Endometrium (tissue), 2 donors: ENCODE data around the gene APBB3.

Experiments
- FAIRE-seq: peaks from 2 replicates; lab custom pipeline; 2012; peaks lifted over from hg19 to GRCh38; lab: Jason Lieb, UNC
- donor health status: control.
- donor health status: control.

APBB3 gene

GRCh38 chr5:140575309-140575708 lies 10.9 kb upstream of the APBB3 start:
- FAIRE-seq: no peak

GRCh38 chr5:140574165-140574564 lies 9.8 kb upstream of the APBB3 start:
- no peak for FAIRE-seq

DNA sequence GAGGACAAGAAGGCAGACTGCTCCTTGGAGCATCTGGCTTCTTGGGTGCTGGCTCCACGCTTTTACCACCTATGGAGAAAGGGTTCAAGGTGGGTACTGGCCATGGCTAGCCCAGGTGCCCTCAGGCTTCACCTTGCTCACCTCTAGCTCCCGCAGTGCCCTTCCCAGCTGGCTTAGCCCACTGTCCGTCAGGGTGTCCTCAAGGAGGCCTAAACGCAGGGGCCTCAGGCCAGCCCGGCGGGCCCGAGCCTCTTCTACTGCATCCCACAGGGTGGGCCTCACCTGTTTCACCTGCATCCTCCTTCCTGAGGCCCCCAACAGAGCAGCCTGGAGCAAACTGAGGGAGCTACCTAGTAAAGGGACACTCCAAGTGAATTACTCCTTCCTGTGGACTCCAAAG lies 9.3 kb upstream of the APBB3 start:
- FAIRE-seq: no peak

DNA sequence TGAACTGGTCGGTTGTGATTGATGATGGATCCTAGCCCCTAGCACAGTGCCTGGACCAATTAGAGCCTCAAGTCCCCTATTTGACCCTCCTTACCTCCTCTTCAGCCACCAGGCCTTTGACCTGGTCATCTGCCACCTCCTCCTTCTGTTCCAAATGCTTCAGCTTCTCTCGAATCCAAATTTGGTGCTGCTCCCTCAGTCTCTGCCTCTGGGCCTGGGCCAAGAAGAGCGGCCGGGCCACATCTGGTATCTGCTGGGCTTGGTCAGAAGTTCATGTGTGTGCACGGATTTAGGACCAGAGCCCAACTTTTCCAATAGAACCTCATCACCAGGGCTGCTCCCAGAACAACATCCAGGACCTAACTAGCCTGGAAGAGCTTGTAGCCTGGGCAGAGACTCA lies 6.7 kb upstream of the APBB3 start:
- FAIRE-seq: no peak

- FAIRE-seq: no peak
Observed at GRCh38 chr5:140570488-140570887, 6.1 kb upstream of the APBB3 start.

DNA sequence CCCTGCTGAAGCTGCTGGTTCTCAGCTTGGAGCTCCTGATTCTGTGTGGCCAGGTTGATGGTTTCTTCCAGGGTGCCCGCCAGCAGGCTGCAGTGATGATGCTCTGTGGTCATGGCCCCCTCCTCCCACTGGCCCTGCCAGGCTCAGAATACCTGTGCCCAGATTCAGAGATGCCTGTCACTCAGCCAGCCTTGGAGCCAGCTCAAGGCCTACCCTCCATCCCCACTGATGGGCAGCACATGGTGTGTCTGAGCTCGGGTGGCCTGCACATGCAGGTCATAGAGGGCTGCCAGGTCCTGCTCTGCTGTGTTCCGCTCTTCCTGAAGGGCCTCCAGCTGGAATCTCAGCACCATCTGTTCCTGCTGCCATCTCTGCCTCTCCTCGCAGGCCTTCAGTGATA lies 5.7 kb upstream of the APBB3 start:
- no peak for FAIRE-seq

DNA sequence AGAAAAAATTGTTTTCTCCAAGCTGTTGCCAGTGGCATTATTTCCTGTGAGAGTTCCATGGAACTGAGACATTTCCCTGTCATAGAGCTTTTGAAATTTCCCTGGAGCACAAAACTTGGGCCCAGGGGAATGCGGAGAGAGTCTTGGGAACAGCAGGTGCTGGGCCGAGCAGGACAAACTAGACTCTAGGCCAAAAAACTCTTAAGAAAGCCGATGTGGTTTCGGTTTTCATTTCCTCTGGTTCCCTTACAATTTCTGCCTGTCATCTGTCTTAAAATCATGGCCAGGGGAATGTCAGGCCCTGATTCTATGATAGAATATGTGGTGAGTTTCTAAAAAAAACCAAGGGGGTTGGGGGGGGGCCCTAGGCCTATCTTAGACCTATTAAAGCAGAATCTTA lies 4.8 kb upstream of the APBB3 start:
- FAIRE-seq: no peak

GRCh38 chr5:140568443-140569063 lies 4.2 kb upstream of the APBB3 start:
- FAIRE-seq: no peak

DNA sequence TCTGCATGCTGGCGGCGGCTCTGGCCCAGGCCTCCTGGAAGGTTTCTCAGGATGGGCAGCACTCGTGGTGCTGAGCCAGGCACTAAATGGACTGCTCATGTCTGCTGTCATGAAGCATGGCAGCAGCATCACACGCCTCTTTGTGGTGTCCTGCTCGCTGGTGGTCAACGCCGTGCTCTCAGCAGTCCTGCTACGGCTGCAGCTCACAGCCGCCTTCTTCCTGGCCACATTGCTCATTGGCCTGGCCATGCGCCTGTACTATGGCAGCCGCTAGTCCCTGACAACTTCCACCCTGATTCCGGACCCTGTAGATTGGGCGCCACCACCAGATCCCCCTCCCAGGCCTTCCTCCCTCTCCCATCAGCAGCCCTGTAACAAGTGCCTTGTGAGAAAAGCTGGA lies 3.5 kb upstream of the APBB3 start:
- no peak for FAIRE-seq

DNA sequence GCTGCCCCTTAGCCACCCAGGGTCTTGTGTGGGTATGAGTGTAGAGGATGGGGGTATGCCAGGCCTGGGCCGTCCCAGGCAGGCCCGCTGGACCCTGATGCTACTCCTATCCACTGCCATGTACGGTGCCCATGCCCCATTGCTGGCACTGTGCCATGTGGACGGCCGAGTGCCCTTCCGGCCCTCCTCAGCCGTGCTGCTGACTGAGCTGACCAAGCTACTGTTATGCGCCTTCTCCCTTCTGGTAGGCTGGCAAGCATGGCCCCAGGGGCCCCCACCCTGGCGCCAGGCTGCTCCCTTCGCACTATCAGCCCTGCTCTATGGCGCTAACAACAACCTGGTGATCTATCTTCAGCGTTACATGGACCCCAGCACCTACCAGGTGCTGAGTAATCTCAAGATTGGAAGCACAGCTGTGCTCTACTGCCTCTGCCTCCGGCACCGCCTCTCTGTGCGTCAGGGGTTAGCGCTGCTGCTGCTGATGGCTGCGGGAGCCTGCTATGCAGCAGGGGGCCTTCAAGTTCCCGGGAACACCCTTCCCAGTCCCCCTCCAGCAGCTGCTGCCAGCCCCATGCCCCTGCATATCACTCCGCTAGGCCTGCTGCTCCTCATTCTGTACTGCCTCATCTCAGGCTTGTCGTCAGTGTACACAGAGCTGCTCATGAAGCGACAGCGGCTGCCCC lies 2.9 kb upstream of the APBB3 start:
- no peak for FAIRE-seq

GRCh38 chr5:140566665-140567064 lies 2.3 kb upstream of the APBB3 start:
- FAIRE-seq: no peak

DNA sequence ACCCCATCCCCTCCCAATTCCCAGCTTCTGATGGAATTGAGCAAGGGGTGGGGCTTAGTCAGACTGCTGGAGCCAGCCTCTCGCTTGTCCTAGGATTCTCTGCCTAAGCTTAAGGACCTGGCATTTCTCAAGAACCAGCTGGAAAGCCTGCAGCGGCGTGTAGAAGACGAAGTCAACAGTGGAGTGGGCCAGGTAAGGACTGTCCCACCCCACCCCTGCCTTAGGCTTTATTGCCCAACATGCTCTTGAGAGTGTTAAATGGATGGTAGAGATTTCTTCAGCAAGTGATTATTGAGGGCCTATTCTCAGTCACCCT lies 1.3 kb upstream of the APBB3 start:
- no peak for FAIRE-seq

- no peak for FAIRE-seq
Observed at GRCh38 chr5:140565024-140565779, 804 bp upstream of the APBB3 start.

DNA sequence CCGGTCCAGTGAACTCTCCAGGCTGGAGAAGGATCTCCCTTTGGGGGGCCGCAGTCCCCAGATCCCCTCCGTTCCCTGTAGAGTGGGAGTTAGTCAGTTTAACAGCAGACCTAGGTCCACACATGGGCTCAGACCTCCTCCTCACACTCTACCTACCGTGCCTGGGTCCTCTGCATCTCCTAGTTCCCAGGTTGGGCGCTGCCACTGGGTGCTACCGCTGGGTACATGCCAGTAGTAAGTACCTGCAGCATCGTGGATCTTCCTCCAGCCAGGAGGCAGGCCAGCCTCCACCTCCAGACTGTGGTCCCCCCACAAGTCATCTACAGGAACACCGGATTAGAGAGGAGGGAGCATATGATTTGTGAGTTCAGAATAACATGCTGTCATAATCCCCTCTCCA lies 802 bp downstream of the APBB3 start:
- no peak for FAIRE-seq

GRCh38 chr5:140561753-140562523 lies 2.5 kb downstream of the APBB3 start:
- no peak for FAIRE-seq

DNA sequence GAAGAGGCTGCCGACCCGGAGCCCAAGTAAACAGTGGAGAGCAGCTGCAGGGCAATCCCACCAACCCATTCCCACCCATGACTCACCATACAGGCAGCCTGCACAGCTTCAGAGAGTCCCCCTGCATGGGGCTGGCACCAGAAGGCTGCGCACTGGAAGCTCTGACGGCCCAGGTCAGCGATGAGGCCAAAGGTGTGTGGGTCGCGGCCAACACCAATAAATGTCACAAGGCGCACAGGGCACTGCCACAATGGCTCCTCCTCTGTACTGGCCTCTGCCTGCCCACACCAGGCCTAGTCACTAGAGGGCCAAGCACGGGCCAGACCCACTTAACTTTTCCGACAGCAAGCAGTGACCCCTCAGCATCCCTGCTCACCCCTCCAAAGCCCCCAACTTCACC lies 4.2 kb downstream of the APBB3 start:
- no peak for FAIRE-seq

- no peak for FAIRE-seq
Observed at GRCh38 chr5:140558542-140558941, 5.9 kb downstream of the APBB3 start.

GRCh38 chr5:140557965-140558364 lies 6.4 kb downstream of the APBB3 start:
- FAIRE-seq: no peak

- no peak for FAIRE-seq
Observed at GRCh38 chr5:140557136-140557805, 7.1 kb downstream of the APBB3 start, which contains the start of gene SRA1. TSS of gene SRA1 (minus strand) at chr5:140557473. CDS start at chr5:140557452, 21 bp downstream.

- no peak for FAIRE-seq
Observed at GRCh38 chr5:140556438-140556837, 8.0 kb downstream of the APBB3 start.

DNA sequence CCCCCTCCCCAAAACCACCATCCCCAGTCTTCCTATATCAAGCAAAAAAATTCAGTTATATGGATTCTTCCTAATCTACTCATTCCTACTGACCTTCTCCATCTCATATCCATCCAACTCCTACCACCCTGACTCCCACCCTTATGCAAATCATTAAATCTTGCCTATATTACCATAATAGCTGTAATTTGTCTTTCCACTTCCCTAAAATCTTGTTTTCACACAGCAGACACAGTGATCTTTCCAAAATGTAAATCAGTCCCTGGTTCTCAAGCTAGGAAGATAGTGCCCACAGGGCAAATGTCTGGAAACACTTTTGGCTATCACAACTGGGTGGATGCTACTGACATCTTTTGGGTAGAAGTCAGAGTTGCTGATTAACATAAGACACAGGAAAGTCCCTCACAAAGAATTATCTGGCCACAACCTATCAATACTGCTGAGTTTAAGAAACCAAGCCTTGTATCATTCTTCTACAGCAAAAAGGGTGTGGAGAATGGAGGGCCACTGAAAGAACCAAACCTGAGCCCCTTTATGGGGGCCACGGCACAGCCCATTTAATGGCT lies 8.6 kb downstream of the APBB3 start:
- FAIRE-seq: no peak

DNA sequence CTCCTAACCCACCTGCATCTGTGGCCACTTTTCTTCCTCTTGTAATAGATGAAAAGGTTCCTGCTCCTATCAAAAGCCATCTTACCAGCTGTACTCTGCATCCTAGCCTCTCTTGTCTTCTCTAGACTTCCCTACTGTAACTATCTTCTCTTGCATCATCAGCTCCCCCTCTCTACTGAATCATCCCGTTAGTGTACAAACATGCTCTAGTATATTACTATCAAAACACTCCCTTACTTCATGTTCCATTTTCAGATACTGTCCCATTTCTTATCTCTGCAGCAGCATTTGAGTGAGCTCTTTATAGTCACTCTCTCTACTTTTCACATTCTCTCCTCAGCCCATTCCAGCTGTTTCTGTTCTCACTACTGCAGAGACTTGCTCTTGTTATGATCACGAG lies 9.9 kb downstream of the APBB3 start:
- no peak for FAIRE-seq
